Peyer's patch (tissue), 4 donors: ENCODE data around the gene CDH6.

Experiments used
- POLR2A ChIP-seq, 2 donors: fragments of 450-650 bp; IDR thresholded peaks; one replicate each; pipeline ENCODE4 v1.5.1; 2017; ENCODE audit warnings: antibody characterized with exemption in 2 of 2, mild to moderate bottlenecking in 2 of 2, moderate library complexity in 2 of 2
- TF ChIP-seq, protein P1 (sequence below), 6 experiments: fragments of 450-650 bp in 4 of 6; fragments of 200-600 bp in 2 of 6; sonication (generic) in 1 of 6; IDR thresholded peaks; one replicate each; pipeline ENCODE4 v1.5.1; 2017 to 2019; ENCODE audit warnings: antibody characterized with exemption in 6 of 6, mild to moderate bottlenecking in 3 of 6, moderate library complexity in 1 of 6

- TF ChIP-seq, protein P1, sequence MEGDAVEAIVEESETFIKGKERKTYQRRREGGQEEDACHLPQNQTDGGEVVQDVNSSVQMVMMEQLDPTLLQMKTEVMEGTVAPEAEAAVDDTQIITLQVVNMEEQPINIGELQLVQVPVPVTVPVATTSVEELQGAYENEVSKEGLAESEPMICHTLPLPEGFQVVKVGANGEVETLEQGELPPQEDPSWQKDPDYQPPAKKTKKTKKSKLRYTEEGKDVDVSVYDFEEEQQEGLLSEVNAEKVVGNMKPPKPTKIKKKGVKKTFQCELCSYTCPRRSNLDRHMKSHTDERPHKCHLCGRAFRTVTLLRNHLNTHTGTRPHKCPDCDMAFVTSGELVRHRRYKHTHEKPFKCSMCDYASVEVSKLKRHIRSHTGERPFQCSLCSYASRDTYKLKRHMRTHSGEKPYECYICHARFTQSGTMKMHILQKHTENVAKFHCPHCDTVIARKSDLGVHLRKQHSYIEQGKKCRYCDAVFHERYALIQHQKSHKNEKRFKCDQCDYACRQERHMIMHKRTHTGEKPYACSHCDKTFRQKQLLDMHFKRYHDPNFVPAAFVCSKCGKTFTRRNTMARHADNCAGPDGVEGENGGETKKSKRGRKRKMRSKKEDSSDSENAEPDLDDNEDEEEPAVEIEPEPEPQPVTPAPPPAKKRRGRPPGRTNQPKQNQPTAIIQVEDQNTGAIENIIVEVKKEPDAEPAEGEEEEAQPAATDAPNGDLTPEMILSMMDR (IDR thresholded peaks at IDR 0.05): no peak
- TF ChIP-seq POLR2A (IDR thresholded peaks at IDR 0.05): no peak
Observed at GRCh38 chr5:31329715-31330114, 136.2 kb downstream of the CDH6 start.
